Astrocyte (in vitro differentiated cells and primary cell): ENCODE measurements around the gene TDP1. TPM values are rescaled to one million over a fixed set of nuclear protein-coding genes. Genes with fewer than 3 reads are reported as not detected.
A peak's percentile ranks its signal among the peaks of the same experiment; 100 is the strongest.

ENCODE experiments used
- DNase-seq: peaks from one replicate; pipeline ENCODE4 v3.0.0-alpha.2; 2010; ENCODE audit warnings: low read depth
- FAIRE-seq: peaks from 2 replicates; lab custom pipeline; 2011; peaks lifted over from hg19 to GRCh38; lab: Jason Lieb, UNC
- H2AFZ ChIP-seq: 2 replicates; pipeline ENCODE4 v1.6.0; 2012; ENCODE audit warnings: low read depth, low read length, inconsistent platforms
- H3K27ac ChIP-seq: 2 replicates; pipeline ENCODE4 v1.5.1; 2011; ENCODE audit warnings: low read depth, low read length, inconsistent platforms
- H3K27me3 ChIP-seq: 2 replicates; pipeline ENCODE4 v1.6.0; 2011; ENCODE audit warnings: low read length, inconsistent platforms; ENCODE audit not compliant: insufficient read depth
- H3K36me3 ChIP-seq: 2 replicates; pipeline ENCODE4 v1.5.1; 2011; ENCODE audit warnings: low read length, inconsistent platforms; ENCODE audit not compliant: insufficient read depth
- H3K4me1 ChIP-seq: 2 replicates; pipeline ENCODE4 v1.5.1; 2011; ENCODE audit warnings: low read length, inconsistent platforms; ENCODE audit not compliant: insufficient read depth
- H3K4me2 ChIP-seq: 2 replicates; pipeline ENCODE4 v1.6.0; 2012; ENCODE audit warnings: low read length, inconsistent platforms
- H3K4me3 ChIP-seq: 2 replicates; pipeline ENCODE4 v1.5.1; 2011; ENCODE audit warnings: low read depth, mild to moderate bottlenecking, low read length, inconsistent platforms; ENCODE audit not compliant: insufficient read depth
- H3K79me2 ChIP-seq: 2 replicates; pipeline ENCODE4 v1.6.0; 2012; ENCODE audit warnings: mild to moderate bottlenecking, low read length, inconsistent platforms; ENCODE audit not compliant: insufficient read depth
- H3K9ac ChIP-seq: 2 replicates; pipeline ENCODE4 v1.6.0; 2012; ENCODE audit warnings: mild to moderate bottlenecking, low read length, inconsistent platforms
- H3K9me3 ChIP-seq: 2 replicates; pipeline ENCODE4 v1.5.1; 2012; ENCODE audit warnings: low read depth, mild to moderate bottlenecking, low read length, inconsistent platforms; ENCODE audit not compliant: insufficient read depth
- H4K20me1 ChIP-seq: 2 replicates; pipeline ENCODE4 v1.6.0; 2012; ENCODE audit warnings: low read length, inconsistent platforms; ENCODE audit not compliant: insufficient read depth
- H3K27ac Mint-ChIP-seq: one replicate; pipeline ENCODE4 v1.8.0; 2021; ENCODE audit warnings: mild to moderate bottlenecking, mixed read lengths; ENCODE audit not compliant: unreplicated experiment
- H3K27me3 Mint-ChIP-seq: one replicate; pipeline ENCODE4 v1.8.0; 2021; ENCODE audit warnings: low read depth, mixed read lengths; ENCODE audit not compliant: unreplicated experiment
- H3K36me3 Mint-ChIP-seq: one replicate; pipeline ENCODE4 v1.8.0; 2021; ENCODE audit warnings: low read depth, mixed read lengths; ENCODE audit not compliant: unreplicated experiment
- H3K4me1 Mint-ChIP-seq: one replicate; pipeline ENCODE4 v1.8.0; 2021; ENCODE audit warnings: low read depth, mixed read lengths; ENCODE audit not compliant: unreplicated experiment
- H3K4me3 Mint-ChIP-seq: one replicate; pipeline ENCODE4 v1.8.0; 2021; ENCODE audit warnings: mild to moderate bottlenecking, moderate library complexity, mixed read lengths; ENCODE audit not compliant: unreplicated experiment
- H3K9me3 Mint-ChIP-seq: one replicate; pipeline ENCODE4 v1.8.0; 2021; ENCODE audit warnings: mild to moderate bottlenecking, mixed read lengths; ENCODE audit not compliant: unreplicated experiment
- CTCF ChIP-seq: IDR thresholded peaks from 2 replicates; pipeline ENCODE4 v1.5.1; 2011; ENCODE audit warnings: low read depth, mild to moderate bottlenecking, inconsistent platforms, low read length, moderate library complexity; ENCODE audit not compliant: insufficient read depth
- EZH2 ChIP-seq: IDR thresholded peaks from 2 replicates; pipeline ENCODE4 v1.6.1; 2012; ENCODE audit warnings: mild to moderate bottlenecking, low read length, inconsistent platforms; ENCODE audit not compliant: insufficient read depth
- total RNA-seq: library from RNA; stranded (reverse); gene quantifications from 2 replicates; pipeline ENCODE4 v1.2.1, GENCODE V29; 2021

The TDP1 gene
- total RNA-seq, 1 donor from 2014 or later, result 17.0 TPM

- H3K4me1 ChIP-seq, result peaks cover 4% of the 10 kb centered on the region
- no peak overlapping the region for H3K9ac ChIP-seq
- H3K27me3 ChIP-seq, result no peaks in the 10 kb centered on the region
- no peaks in the 10 kb centered on the region for H4K20me1 ChIP-seq
- H3K9me3 Mint-ChIP-seq, result no peaks in the 10 kb centered on the region
- peaks cover 15% of the 10 kb centered on the region for H3K27me3 Mint-ChIP-seq
- no peaks in the 10 kb centered on the region for H3K36me3 ChIP-seq
- H3K4me1 Mint-ChIP-seq, result no peaks in the 10 kb centered on the region
- H3K4me3 Mint-ChIP-seq, result no peak overlapping the region
- H2AFZ ChIP-seq, result no peak overlapping the region
- H3K4me2 ChIP-seq, result no peak overlapping the region
- no peaks in the 10 kb centered on the region for H3K9me3 ChIP-seq
- no peak overlapping the region for H3K27ac ChIP-seq
- peaks cover 3% of the 10 kb centered on the region for H3K36me3 Mint-ChIP-seq
- H3K27ac Mint-ChIP-seq, result no peak overlapping the region
- H3K79me2 ChIP-seq, result no peaks in the 10 kb centered on the region
- FAIRE-seq, result no peak
- no peak for DNase-seq
- no peak overlapping the region for H3K4me3 ChIP-seq
- TF ChIP-seq CTCF, result no peak
- no peak for TF ChIP-seq EZH2
These were observed 94.5 kb downstream of the TDP1 start for GRCh38 chr14:90050271-90050670.

GRCh38 chr14:90053044-90053443 is 97.3 kb downstream of the TDP1 start:
- no peak for TF ChIP-seq CTCF
- TF ChIP-seq EZH2, result no peak
- no peaks in the 10 kb centered on the region for H3K36me3 ChIP-seq
- peaks cover 4% of the 10 kb centered on the region for H3K4me1 ChIP-seq
- no peak overlapping the region for H2AFZ ChIP-seq
- DNase-seq, result peak; percentile 23
- H3K27me3 ChIP-seq, result no peaks in the 10 kb centered on the region
- Mint-ChIP-seq H3K36me3 (no peaks in the 10 kb centered on the region), H3K4me3 (no peak overlapping the region), H3K27ac (no peak overlapping the region), H3K9me3 (no peaks in the 10 kb centered on the region), H3K4me1 (no peaks in the 10 kb centered on the region), H3K27me3 (peaks cover 21% of the 10 kb centered on the region)
- no peaks in the 10 kb centered on the region for H3K9me3 ChIP-seq
- H3K9ac ChIP-seq, result no peak overlapping the region
- no peak for FAIRE-seq
- no peak overlapping the region for H3K4me2 ChIP-seq
- no peak overlapping the region for H3K4me3 ChIP-seq
- no peaks in the 10 kb centered on the region for H3K79me2 ChIP-seq
- H4K20me1 ChIP-seq, result no peaks in the 10 kb centered on the region
- H3K27ac ChIP-seq, result no peak overlapping the region

- DNase-seq (no peak), FAIRE-seq (no peak)
- Histone ChIP-seq H3K4me1 (peaks cover 4% of the 10 kb centered on the region), H3K9ac (no peak overlapping the region), H2AFZ (no peak overlapping the region), H3K9me3 (no peaks in the 10 kb centered on the region), H3K4me2 (no peak overlapping the region), H3K4me3 (no peak overlapping the region), H3K36me3 (no peaks in the 10 kb centered on the region), H3K79me2 (no peaks in the 10 kb centered on the region), H4K20me1 (no peaks in the 10 kb centered on the region), H3K27me3 (peaks cover 3% of the 10 kb centered on the region), H3K27ac (no peak overlapping the region)
- H3K27me3 Mint-ChIP-seq, result peaks cover 29% of the 10 kb centered on the region
- no peaks in the 10 kb centered on the region for H3K36me3 Mint-ChIP-seq
- H3K4me3 Mint-ChIP-seq, result no peak overlapping the region
- no peak overlapping the region for H3K27ac Mint-ChIP-seq
- H3K4me1 Mint-ChIP-seq, result no peaks in the 10 kb centered on the region
- TF ChIP-seq CTCF (no peak), EZH2 (no peak)
- H3K9me3 Mint-ChIP-seq, result no peaks in the 10 kb centered on the region
These were observed 99.1 kb downstream of the TDP1 start for GRCh38 chr14:90054803-90055202.
